SKM-1 (cell line): ENCODE data around the gene GP2.

ENCODE experiments used
- DNase-seq: peaks from one replicate; lab custom pipeline; 2025; ENCODE audit not compliant: unreplicated experiment; lab: John Stamatoyannopoulos, UW

The GP2 gene

DNA sequence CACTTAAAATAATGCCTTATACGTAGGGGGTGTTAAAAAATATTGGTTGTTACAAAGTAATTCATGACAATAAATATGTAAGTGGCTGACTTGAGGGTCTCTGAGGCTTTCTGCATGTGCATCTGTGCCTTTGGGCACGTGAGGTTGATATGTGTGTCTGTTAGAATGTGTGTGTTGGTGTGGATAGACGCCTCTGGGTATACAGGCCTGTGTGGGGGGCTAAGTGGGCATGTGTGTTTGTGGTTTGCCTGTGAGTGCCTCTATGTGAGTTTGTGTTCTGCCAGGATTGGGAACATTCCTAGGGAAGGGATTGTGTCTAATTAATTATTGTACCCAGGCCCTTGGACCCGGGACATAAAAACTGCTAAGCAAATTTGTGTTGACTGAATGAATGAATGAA lies 19.0 kb downstream of the GP2 start:
- no peak for DNase-seq

DNA sequence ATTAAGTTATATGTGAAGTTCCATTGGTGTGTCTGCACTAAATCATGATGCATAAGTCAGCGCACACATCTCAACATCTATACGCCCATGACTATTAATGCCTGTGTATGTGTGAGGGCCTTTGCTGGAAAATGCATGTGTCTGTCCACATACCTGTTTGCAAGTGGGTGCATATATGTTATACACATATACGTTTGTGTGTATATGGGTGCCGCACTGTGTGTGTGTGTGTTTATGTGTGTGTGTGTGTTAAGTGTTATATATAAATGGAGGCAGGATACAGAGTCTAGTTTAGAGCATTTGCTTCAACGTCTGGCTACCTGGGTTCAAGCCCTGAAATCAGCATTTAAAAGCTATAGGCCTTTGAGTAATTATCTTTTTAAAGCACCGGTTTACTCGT lies 19.5 kb downstream of the GP2 start:
- no peak for DNase-seq

DNA sequence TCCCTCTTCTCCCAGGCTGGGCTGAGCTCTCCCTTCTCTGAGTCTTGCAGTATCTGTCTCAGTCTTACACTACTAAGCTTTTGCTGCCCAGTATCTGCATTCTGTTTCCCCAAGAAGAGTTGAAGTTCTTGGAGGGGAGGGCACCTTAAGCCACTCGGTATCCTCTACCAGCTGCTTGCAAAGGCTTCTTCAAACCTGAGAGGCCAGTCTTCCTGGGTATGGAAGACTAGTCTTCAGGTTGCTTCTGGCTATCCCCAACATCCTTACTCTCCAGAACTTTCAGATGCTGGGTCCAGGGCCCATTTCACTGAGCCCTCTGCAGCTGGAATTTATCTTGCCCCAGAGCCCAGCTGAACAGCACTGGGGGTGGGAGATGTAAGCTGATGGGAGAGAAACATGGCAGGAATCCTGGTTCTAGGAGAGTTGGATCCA lies 20.1 kb downstream of the GP2 start:
- no peak for DNase-seq

DNA sequence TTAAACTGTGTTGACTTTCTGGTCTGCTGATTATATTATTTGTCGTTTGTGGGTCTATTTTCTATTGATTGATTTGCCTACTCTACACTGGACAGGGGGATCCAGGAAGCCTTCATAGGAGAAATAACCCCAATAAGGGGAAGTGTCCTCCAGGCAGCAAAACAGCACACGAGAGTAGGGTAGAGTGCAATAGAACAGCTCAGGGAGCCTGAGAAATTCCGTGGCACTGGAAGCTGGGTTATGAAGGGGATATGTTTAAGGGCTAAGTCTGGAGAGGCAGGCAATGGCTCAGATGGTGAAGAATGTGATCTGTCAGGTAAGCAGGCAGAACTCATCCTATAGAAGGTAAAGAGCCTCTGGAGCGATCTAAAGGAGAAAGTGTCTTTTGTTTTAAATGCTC lies 20.9 kb downstream of the GP2 start:
- no peak for DNase-seq

DNA sequence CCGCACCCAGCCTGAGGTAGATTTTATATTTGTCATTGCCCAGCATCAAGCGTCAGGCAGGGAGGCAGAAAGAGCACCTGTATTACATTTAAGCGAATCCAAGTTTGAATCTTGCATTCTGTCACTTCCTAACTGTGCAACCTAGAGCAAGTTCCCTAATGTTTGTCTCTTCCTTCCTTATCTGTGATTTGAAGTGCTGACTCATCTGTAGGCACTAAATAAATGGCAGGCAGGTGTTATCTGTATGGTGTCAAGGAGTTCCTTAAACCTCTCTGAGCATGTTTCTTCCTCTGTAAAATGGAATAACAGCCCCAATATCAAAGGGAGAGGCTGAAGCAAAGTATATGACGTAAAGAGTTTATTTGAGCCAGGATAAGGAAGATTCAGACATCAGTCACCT lies 24.3 kb downstream of the GP2 start:
- no peak for DNase-seq

DNA sequence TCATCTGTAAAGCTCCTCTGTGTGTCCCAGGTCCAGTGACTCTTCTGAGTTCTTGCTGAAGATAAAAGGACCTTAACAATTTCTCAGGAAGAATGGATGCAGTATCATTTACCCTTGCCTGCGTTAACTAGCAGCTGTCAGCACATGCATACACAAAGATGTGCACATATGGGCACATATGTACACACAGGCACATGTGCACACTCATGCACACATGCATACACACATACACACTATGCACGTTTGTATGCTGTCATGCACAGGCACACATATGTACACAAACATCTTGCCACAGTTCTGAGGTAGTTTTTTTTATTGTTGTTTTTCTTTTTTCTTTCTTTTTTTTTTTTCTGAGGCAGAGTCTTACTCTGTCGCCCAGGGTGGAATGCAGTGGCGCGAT lies 24.9 kb downstream of the GP2 start:
- DNase-seq: no peak

DNA sequence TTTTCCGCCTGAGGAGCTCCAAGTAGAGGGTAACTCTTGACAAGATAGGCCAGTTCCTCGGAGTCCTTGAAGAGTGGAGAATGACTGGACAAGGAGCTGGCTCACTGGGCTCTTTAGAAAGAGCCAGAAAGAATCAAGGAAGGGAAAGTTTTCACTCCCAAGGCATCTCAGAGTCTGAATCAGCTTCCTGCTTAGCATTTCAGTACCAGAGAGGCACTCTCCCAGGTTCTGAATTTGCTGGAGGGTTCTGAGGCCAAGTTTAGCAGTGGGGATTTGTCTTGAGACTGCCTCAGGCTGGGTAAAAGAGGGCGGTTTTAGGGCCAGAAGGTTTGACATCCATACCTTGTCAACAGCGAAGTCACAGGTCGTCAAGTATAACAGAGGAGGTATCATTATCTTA lies 25.5 kb downstream of the GP2 start:
- DNase-seq: no peak

DNA sequence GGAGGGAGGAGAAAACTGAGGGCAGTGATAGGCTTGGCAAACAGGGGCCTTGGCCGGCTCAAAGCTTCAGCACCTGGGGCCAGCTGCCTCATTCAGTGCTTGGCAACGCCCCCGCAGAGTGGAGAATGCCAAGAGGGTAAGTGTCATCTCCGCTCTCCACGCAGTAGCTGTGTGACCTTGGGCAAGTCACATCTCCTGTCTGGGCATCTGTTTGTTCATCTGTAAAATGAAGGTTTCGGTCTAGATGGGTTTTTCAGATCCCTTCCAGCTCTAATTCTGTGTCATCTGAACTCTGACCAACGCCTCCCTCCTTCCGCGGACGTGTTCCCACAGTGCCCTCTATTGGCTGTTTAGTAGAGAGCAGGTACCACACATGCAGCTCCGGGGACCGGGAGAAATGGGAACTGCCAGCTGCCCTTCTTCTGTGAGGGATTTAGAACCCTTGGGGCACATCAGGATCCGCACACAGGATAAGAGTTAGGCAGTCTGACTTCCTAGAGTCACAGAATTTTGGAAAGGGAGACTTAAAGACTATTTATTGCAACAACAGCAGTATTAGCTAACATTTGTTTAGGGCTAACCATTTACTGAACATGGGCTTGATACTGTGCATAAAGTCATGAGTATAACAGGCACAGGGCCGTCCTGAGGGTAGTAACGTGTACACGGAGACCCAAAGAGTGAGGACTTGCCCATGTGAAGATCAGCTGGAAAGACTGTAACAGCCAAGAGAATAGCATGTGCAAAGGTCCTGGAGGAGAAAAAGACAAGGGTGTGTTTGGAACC lies 26.8 kb downstream of the GP2 start:
- peak; percentile 64 for DNase-seq

DNA sequence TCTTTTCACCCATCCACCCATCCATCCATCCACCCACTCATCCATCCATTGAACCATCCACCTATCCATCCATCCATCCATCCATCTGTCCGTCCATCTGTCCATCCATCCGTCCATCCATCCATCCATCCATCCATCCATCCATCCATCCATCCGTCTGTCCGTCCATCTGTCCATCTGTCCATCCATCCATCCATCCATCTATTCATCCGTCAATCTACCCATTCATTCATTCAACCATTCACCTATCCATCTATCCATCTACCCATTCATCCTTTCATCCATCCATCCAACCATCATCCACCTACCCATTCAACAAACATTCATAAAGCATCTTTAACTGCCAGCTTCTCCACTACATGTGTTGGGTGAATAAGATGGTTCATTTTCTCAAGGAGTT lies 28.9 kb downstream of the GP2 start:
- DNase-seq: no peak

DNA sequence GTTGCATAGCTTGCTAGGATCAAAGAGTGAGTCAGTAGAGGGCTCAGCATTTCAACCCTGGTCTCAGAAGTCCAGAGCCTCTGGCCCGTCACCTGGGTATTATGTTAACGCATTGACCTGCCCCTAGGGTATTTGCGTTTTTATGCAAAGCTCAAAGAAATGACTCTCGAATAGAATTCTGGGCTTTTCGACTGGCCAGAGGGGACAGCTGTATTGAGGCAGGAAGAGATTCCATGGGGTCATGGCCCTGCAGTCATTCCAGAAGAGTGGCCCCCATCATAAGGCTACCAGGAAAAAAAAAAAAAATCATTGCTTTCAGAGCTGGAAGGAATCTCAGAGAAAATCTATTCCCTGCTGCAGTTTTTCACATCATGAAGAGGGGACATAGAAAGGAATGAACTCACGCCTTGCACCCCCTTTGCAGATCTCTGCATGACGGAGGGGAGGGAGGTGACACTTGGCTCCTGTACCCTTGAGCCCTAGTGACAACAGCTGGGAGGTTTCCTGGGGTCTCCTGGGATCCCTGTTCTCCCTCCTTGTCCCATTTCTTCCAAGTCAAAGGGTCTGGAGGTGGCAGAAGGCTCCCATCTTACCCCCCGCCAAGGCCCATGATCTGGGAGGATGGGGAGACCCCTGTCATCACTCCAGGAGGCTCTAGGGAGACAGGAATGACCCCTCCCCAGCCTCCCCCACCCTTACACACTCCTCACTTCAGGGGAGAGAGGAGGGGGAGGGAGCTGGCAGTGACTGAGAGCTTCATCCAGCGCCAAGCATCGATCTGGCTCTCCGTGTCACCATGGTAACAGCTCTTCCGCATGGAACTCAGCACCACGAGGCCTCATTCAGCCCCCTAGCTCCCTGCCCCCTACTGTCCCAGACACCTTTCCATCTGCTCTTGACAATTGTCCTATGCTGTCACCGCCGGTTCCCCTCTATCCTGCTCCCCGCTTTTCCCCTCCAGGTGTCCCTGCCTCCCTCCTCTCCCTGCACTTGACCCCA lies 35.8 kb downstream of the GP2 start:
- no peak for DNase-seq

DNA sequence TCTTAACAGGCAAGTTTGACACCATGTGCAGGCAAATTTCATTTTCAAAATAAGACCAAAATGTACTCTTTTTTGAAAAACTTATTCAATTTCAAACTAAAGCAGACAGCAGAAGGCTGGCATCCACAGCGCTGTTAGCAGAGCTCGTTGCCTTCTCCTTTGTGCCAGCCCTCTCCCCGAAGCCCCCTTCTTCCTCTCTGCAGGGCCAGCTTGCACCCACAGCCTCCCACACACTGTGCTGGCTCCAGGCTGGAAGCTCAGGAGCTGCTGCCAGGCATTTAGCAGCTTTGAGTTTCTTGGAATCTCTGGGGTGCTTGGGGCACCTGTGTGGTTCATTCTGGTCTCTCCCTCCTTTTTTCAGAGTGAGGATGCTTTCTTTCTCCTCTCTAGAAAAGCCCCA lies 37.7 kb downstream of the GP2 start:
- no peak for DNase-seq

DNA sequence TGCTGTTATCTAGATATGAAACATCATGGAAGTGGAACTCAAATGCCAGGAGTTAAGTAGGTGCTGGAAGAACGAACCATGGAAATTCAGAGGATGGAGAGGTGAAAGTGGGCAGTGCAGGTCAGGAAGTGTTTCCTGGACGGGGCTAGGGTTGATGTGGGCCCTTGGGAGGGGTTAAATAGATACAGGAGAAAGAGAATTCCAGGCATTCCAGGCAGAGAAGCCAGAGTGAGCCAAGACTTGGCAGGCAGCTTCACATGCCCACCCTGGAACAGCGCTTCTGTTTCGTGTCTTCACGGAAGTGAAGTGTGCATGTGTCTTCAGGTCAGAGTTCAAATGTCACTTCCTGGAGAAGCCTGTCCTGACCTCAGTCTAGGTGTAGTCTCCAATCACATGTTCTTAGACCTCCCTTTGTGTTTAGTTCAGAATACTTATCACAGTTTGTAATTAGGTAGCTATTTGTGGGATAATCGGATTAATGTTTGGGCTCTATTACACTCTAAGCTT lies 41.3 kb downstream of the GP2 start:
- no peak for DNase-seq

DNA sequence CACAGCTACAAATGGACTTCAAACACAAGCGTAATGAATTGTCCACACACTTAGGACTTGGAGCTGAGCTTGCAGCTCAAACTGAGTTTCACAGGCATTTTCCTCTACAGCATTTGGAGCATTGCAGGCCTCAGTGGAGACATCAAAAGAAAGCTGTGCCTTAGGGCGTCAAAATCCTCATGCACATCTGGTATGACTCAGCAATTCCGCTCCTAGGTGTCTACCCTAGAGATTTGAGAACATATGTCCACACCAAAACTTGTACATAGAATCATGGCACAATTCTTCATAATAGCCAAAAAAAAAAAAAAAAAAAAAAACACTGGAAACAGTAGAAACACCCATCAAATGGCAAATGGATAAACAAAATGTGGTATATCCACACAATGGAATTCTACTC lies 47.1 kb downstream of the GP2 start:
- no peak for DNase-seq

DNA sequence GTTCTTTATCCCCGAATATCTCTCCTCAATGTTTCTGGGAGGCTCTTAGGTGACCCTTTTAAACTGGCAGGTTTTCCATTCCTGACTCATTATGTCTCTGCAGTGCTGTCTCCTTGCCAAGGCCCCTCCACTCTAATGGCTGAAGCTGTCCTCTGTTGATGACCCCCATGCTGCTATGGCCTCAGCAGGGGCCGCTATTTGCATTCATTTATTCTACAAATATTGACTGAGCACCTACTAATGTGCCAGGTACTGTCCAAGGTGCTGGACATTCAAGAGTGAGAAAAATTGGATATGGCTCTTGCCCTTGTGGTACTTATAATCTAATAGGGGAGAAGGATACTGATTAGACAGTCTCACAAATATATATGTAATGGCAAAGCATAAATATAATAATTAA lies 55.4 kb downstream of the GP2 start:
- DNase-seq: no peak

DNA sequence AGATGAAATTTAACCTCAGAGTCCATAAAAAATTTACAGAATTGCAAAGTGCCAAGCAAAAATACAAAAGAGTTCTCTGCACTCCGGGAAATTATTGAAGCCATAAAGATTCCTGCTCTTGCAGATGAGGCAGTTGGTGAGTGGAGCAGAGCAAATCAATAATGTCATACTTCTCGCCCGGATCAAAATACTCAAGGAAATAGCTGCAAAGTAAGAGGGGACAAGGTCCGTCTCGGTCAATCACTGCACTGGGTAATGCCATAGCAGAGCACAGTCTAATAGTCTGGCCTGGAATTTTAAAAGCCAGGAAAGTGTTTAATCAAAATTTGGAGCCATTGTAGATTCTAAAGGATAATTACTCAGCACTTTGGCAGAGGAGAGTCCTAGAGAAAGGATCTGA lies 58.9 kb downstream of the GP2 start:
- DNase-seq: no peak

DNA sequence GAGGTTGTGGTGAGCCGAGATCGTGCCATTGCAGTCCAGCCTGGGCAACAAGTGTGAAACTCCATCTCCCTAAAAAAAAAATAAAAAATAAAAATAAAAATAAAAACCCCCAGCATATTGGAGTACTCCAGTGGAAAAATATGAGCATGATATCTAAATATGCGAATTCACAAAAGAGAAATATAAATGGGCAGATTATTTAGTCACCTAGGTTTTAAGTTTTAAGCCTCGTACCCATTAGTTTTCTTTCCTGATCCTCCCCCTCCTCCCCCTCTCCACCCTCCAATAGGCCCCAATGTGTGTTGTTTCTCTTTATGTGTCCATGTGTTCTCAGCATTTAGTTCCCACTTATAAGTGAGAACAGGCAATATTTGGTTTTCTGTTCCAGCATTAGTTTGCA lies 62.3 kb downstream of the GP2 start:
- no peak for DNase-seq

DNA sequence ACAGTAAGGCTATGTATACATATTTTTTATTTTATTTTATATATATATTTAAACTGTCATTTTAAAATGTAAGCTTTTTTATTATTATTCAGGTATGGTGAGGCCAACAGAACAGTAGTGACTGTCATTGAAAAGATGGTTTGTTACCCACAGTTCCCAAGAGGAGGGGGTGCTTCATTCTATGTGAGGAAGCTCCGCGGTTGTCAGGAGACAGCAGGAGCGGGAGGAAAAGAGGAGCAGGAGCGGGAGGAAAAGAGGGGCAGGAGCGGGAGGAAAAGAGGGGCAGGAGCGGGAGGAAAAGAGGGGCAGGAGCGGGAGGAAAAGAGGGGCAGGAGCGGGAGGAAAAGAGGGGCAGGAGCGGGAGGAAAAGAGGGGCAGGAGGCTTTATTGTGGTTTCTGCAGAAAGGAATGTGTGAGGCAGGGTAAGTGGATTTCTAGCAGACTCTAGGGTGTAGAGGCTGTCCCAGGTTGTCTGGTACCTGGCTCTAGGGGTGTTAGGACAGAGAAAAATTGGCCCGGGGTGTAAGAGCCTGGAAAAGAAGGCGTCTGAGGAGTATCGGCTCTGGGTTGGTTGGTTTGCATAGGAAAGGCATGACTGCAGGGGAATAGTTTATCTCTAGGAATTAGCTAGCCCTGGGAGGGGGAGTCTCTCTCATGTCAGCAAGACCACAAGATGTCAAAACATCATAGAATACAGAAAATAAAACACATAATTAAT lies 64.0 kb downstream of the GP2 start:
- DNase-seq: no peak

DNA sequence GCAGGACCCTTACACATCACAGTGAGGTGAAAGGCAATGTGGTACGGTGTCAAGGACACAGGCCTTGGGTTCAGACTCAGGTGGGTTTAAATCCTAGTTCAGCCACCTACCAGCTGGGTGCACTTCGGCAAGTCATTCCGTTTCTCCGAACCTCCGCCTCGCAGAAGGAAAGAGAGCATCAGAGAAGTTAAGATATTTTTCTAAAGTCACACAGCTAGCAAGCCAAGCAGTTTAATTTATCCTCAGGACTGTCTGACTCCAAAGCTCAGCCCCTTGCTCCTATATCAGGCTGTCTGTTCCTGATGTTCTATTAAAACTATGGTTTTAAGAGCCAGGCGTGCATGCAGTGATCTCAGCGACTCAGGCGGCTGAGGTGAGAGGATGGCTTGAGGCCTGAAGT lies 65.1 kb downstream of the GP2 start:
- no peak for DNase-seq

DNA sequence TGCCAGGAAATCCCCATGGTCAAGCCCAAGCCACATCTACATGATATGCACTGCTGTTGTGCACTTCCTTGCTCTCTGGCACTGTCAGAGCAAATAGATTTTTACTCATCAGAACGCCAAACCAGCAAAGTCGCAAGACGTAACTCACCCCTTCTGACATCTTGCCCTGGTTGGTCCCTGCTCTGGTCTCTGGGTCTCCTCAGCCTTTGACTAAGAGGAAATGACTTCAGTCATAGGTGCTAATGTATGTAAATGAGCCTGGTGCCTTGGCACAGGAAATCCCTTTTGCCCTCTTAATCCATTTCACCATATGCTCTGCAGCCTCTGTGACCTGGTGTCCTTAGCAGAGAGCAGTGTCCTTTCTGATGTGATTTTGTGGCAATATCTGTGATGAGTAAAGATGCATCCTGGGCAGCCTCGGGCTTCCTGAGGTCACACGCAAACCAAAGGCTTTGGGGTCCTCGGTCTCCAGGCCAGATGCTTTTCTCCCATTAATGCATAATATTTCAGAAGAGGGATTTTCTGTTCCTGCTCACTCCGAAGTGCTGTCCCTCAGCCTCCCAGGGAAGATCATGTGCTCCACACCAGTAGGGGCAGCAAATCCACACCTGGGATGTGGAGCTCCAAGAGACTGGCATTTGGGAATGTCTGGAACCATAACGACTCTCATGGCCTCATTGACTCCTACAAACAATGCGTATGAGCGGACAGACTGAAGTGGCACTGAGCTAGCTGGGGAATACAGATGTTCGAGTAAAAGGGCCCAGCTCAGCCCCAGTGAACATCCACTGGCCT lies 66.9 kb downstream of the GP2 start:
- DNase-seq: no peak
